ENCODE results near the gene CEACAM16. TPM values are rescaled to one million over a fixed set of nuclear protein-coding genes. Genes with fewer than 3 reads are reported as not detected.
A peak's percentile ranks its signal among the peaks of the same experiment; 100 is the strongest.

Gene CEACAM16
- total RNA-seq, 1 donor from 2014 or later, result not detected

DNA sequence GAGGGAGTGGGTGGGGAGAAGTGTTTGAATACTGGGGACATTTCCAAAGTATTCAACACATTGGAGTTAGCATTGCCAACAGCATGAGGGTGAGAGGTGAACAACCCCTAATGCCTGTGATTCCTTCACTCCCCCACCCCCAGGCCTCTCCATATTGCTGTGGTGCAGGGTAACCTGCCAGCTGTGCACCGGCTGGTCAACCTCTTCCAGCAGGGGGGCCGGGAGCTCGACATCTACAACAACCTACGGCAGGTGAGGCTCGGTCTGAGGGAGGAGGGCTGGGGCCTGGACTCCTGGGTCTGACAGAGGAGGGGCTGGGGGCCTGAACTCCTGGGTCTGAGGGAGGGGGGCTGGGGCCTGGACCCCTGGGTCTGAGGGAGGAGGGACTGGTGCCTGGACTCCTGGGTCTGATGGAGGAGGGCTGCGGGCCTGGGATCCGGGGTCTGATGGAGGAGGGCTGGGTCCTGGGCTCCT lies 57.2 kb downstream of the CEACAM16 start:
- no peak overlapping the region for H3K4me3 ChIP-seq (ENCODE audit: low read depth, low read length)
- no peak for DNase-seq (ENCODE audit: low read depth)
- TF ChIP-seq, protein P1, sequence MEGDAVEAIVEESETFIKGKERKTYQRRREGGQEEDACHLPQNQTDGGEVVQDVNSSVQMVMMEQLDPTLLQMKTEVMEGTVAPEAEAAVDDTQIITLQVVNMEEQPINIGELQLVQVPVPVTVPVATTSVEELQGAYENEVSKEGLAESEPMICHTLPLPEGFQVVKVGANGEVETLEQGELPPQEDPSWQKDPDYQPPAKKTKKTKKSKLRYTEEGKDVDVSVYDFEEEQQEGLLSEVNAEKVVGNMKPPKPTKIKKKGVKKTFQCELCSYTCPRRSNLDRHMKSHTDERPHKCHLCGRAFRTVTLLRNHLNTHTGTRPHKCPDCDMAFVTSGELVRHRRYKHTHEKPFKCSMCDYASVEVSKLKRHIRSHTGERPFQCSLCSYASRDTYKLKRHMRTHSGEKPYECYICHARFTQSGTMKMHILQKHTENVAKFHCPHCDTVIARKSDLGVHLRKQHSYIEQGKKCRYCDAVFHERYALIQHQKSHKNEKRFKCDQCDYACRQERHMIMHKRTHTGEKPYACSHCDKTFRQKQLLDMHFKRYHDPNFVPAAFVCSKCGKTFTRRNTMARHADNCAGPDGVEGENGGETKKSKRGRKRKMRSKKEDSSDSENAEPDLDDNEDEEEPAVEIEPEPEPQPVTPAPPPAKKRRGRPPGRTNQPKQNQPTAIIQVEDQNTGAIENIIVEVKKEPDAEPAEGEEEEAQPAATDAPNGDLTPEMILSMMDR (IDR thresholded peaks at IDR 0.05; ENCODE audit: insufficient read depth, low read length, poor library complexity, severe bottlenecking), result no peak
- H3K27me3 ChIP-seq (ENCODE audit: control insufficient read depth, insufficient read depth, low read length), result no peaks in the 10 kb centered on the region
- peaks cover 8% of the 10 kb centered on the region for H3K36me3 ChIP-seq (ENCODE audit: control insufficient read depth, insufficient read depth, low read length)

DNA sequence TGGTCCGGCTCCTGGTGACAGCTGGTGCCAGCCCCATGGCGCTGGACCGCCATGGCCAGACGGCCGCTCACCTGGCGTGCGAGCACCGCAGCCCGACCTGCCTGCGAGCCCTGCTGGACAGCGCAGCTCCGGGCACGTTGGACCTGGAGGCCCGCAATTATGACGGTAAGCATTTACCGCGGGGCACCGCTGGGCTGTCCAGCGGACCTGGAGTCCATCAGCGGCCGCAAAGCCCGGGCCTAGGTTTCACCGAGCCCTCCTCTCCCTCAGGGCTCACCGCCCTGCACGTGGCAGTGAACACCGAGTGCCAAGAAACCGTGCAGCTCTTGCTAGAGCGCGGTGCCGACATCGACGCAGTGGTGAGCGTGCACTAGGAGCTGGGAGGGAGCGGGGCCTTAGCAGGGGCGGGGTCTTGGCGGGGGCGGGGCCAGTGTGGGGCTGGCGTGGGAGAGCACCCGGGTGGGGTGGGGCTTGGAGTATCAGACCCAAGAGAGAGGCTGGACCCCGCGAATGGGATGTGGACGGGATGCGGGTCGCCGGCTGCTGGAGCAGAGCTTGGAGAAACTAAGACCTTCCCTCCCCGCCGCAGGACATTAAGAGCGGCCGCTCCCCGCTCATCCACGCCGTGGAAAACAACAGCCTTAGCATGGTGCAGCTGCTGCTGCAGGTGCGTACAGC lies 58.2 kb downstream of the CEACAM16 start:
- no peaks in the 10 kb centered on the region for H3K27me3 ChIP-seq (ENCODE audit: control insufficient read depth, insufficient read depth, low read length)
- DNase-seq (ENCODE audit: low read depth), result no peak
- H3K36me3 ChIP-seq (ENCODE audit: control insufficient read depth, insufficient read depth, low read length), result peaks cover 8% of the 10 kb centered on the region
- peak overlapping the region; percentile 12 for H3K4me3 ChIP-seq (ENCODE audit: low read depth, low read length)
- TF ChIP-seq, protein P1 (IDR thresholded peaks at IDR 0.05; ENCODE audit: insufficient read depth, low read length, poor library complexity, severe bottlenecking), result no peak

DNA sequence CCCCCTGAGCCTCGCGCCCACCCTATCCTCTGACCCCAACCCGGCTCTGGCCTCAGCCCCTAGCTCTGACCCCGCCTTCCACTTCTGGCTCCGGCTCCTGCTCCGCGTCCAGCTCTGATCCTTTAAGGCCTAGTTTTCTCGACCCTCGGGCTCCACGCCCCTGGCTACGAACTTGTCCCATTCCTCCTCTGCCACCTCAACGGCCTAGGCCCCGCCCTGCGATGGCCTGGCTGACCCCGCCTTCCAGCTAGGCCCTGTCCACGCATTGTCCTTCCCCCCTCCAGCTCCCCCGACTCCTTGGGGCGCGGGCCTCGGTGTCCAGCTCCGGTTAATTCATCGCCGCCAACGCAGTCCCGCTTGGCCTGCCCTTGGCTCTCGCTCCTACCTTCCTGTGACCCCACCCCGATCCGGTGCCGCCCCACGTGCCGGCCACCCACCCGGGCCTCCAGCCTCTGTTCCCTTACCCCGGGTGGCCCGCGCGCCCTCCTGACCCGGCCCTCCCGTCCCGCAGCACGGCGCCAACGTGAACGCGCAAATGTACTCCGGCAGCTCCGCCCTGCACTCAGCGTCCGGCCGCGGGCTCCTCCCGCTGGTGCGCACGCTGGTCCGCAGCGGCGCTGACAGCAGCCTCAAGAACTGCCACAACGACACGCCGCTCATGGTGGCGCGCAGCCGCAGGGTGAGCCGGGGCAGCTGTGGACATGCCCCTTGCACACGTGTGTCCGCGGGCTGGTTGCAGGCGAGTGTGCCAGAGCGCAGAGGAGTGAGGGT lies 59.0 kb downstream of the CEACAM16 start:
- peak overlapping the region; percentile 23 for H3K4me3 ChIP-seq (ENCODE audit: low read depth, low read length)
- no peak for DNase-seq (ENCODE audit: low read depth)
- TF ChIP-seq, protein P1 (IDR thresholded peaks at IDR 0.05; ENCODE audit: insufficient read depth, low read length, poor library complexity, severe bottlenecking), result no peak
- H3K27me3 ChIP-seq (ENCODE audit: control insufficient read depth, insufficient read depth, low read length), result no peaks in the 10 kb centered on the region
- peaks cover 8% of the 10 kb centered on the region for H3K36me3 ChIP-seq (ENCODE audit: control insufficient read depth, insufficient read depth, low read length)

DNA sequence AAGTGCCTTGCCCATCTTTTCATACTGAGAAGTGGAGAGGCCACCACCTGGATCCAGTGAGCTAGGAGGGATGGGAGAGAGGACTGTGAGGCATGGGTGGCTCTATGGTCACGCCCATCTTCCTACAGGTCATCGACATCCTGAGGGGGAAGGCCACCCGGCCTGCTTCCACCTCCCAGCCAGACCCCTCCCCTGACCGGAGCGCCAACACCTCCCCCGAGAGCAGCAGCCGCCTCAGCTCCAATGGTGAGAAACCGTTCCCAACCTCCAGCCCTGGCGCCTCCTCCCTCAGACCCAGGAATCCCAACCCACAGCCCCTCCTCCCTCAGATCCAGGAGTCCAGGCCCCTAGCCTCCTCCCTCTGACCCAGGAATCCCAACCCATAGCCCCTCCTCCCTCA lies 59.6 kb downstream of the CEACAM16 start:
- TF ChIP-seq, protein P1 (IDR thresholded peaks at IDR 0.05; ENCODE audit: insufficient read depth, low read length, poor library complexity, severe bottlenecking), result no peak
- no peaks in the 10 kb centered on the region for H3K27me3 ChIP-seq (ENCODE audit: control insufficient read depth, insufficient read depth, low read length)
- peaks cover 8% of the 10 kb centered on the region for H3K36me3 ChIP-seq (ENCODE audit: control insufficient read depth, insufficient read depth, low read length)
- H3K4me3 ChIP-seq (ENCODE audit: low read depth, low read length), result no peak overlapping the region
- no peak for DNase-seq (ENCODE audit: low read depth)

DNA sequence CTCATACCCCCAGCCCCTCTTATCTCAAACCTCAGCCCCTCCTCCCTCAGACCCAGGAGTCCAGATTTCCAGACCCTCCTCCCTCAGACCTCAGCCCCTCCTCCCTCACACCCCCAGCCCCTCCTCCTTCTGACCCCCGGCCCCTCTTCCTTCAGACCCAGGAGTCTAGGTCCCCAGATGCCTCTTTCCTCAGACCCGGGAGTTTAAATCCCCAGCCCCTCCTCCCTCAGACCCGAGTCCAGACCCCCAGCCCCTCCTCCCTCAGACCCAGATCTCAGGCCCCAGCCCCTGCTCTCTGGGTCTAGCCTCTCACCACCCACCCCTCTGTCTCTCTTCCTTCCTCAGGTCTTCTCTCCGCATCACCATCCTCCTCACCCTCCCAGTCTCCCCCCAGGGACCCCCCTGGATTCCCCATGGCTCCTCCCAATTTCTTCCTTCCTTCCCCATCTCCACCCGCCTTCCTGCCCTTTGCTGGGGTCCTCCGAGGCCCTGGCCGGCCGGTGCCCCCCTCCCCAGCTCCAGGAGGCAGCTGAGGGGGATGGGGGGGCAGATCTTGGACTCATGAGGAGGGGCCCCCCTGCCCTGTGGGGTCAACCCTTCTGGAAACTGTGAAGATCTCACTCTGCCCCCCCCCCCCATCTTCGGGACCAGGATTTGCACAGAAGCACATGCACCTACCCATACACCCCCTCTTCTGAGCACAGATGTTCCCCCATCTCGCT lies 60.3 kb downstream of the CEACAM16 start:
- H3K36me3 ChIP-seq (ENCODE audit: control insufficient read depth, insufficient read depth, low read length), result peaks cover 8% of the 10 kb centered on the region
- H3K4me3 ChIP-seq (ENCODE audit: low read depth, low read length), result no peak overlapping the region
- TF ChIP-seq, protein P1 (IDR thresholded peaks at IDR 0.05; ENCODE audit: insufficient read depth, low read length, poor library complexity, severe bottlenecking), result no peak
- H3K27me3 ChIP-seq (ENCODE audit: control insufficient read depth, insufficient read depth, low read length), result no peaks in the 10 kb centered on the region
- DNase-seq (ENCODE audit: low read depth), result no peak

Other genes starting within 250 kb of the CEACAM16 start
- gene ZNF180, start 198.6 kb upstream of the CEACAM16 start, total RNA-seq, result 6.0 and 16.6 TPM in 2 replicates
- gene CEACAM20, start 169.5 kb upstream of the CEACAM16 start, total RNA-seq, result not detected in 2 replicates
- 0.13 TPM in 1 of 2 replicates, not detected in the other for gene IGSF23, start 85.6 kb upstream of the CEACAM16 start, total RNA-seq
- gene PVR, start 55.2 kb upstream of the CEACAM16 start, total RNA-seq, result 176 and 210 TPM in 2 replicates
- 6.4 and 10.5 TPM in 2 replicates for gene CEACAM19, start 27.7 kb upstream of the CEACAM16 start, total RNA-seq
- 16.2 and 19.1 TPM in 2 replicates for gene BCL3, start 49.6 kb downstream of the CEACAM16 start, total RNA-seq
- 8.8 and 9.9 TPM in 2 replicates for gene CBLC, start 78.7 kb downstream of the CEACAM16 start, total RNA-seq
- 27.6 and 29.6 TPM in 2 replicates for gene BCAM, start 110.0 kb downstream of the CEACAM16 start, total RNA-seq
- gene NECTIN2, start 147.1 kb downstream of the CEACAM16 start, total RNA-seq, result 240 and 243 TPM in 2 replicates
- 65.3 and 73.7 TPM in 2 replicates for gene TOMM40, start 192.1 kb downstream of the CEACAM16 start, total RNA-seq
- gene APOE, start 206.6 kb downstream of the CEACAM16 start, total RNA-seq, result 89.0 and 98.1 TPM in 2 replicates
- gene APOC1, start 215.5 kb downstream of the CEACAM16 start, total RNA-seq, result 1.9 and 3.5 TPM in 2 replicates
- not detected in 2 replicates for gene APOC4, start 243.1 kb downstream of the CEACAM16 start, total RNA-seq
- not detected in 2 replicates for gene APOC2, start 246.9 kb downstream of the CEACAM16 start, total RNA-seq